Activated gamma-delta T cell treated with anti-CD3 and anti-CD28 coated beads, Interleukin-2, amount 50 U/mL, for 16 hours (primary cell): ENCODE results near the gene KRT76.
"Not testable (repeated sequence)": the region's sequence is repeated elsewhere in the genome, so short reads cannot be mapped to it uniquely, and the experiment has no call there.

Experiments
- DNase-seq: peaks from one replicate; pipeline ENCODE4 v3.0.0-alpha.2; 2020; ENCODE audit warnings: low read depth

KRT76 gene

GRCh38 chr12:52797529-52797894, 20.4 kb upstream of the KRT76 start:
- no peak for DNase-seq

GRCh38 chr12:52796839-52797528, 19.8 kb upstream of the KRT76 start:
- DNase-seq = no peak

DNA sequence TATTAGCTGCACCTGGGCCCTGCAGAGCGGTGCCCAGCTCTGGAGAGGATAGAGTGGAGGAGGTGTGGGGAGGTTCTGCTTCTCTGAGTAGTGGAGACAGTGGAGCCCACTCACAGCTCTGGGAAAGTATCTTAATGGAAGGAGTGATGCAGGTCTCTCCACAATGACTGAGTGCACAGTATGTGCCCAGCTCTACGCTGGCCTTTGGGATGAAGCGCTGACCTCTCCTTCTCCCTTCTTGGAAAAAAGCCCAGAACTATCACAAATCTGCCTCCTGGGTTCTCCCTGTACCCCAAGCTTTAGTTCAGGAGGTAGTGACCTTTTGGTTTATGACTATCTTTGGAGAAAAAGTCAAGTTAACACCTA, 19.3 kb upstream of the KRT76 start:
- no peak for DNase-seq

- DNase-seq = no peak
Measured at GRCh38 chr12:52795694-52796428, 18.7 kb upstream of the KRT76 start, which contains the start of gene KRT3. TSS of gene KRT3 (minus strand) at chr12:52796117. CDS start at chr12:52796042, 75 bp downstream.

GRCh38 chr12:52795332-52795674, 18.2 kb upstream of the KRT76 start:
- DNase-seq = not testable (repeated sequence)

DNA sequence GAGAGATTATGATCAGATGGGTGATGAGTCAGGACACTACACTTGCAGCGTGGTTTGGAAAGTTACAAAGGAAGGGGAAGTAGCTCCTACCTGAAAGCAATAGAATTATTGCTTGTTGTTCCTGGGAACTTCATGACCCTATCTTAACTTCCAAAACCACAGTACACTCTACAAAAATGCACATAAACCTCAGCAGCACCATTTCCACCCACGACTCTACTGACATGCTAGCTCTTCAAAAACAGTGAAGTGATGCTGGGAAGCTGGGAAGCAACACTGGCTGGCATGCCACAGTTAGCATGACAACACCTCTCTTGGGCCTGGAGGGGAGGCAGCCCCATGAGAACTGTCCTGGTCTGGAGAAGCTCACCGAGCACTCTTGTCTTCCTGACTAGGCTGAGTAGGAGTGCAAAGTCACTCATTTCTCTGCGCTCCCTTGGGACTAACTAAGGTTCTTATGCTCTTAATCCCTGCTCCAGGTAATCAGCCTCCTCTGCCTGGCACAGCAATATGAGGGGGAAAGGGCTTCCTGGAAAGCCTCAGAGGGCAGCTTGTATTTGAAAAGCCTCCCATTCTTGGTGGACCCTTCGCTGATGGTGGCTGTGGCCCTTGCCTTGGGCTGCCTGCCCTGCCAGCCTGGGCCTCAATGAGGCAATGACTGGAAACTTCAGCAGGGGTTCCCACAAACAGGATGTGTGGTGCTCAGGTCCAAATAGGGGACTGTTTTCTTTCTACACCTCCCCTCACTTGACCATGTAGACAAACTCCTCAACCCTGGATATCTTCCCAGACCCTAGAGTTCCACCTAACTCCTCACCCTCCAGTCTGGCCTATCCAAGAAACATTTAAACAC, 17.6 kb upstream of the KRT76 start:
- DNase-seq = no peak

DNA sequence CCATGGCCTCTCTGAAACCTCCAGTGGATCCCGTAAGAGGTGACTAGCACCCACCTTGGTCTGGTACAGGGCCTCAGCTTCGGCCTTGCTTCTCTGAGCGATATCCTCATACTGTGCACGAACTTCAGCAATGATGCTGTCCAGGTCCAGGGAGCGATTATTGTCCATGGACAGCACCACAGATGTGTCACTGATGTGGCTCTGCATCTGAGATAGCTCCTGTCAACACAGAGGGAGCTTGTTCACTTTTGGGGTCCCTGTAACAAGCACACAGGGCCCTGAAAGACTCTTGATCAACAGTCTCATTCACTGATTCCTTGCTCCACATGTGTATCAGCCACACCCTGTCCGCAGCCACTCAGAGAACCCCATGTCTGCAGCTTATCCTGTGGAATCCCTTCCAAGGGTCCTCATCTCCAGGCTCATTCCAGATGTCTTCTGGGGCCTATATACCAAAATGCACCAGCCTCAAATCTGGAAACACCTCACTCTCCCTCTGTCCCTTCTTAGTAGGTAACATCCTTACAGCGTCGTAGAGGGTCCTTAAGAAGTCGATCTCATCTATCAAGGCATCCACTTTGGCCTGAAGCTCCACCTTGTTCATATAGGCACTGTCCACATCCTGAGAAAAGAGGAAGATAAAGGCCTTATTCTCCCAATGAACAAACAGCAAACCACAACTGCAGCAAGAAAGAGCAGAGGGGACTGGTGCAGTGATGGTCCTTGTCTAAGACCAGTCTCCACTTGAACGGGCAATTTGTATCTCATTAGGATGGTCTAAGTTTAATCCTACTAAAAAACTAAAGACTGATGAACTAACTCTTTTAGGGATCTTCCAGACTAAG, 15.3 kb upstream of the KRT76 start:
- DNase-seq = no peak

- no peak for DNase-seq
Measured at GRCh38 chr12:52791271-52792184, 14.4 kb upstream of the KRT76 start.

GRCh38 chr12:52790427-52791270, 13.5 kb upstream of the KRT76 start:
- DNase-seq = no peak

DNA sequence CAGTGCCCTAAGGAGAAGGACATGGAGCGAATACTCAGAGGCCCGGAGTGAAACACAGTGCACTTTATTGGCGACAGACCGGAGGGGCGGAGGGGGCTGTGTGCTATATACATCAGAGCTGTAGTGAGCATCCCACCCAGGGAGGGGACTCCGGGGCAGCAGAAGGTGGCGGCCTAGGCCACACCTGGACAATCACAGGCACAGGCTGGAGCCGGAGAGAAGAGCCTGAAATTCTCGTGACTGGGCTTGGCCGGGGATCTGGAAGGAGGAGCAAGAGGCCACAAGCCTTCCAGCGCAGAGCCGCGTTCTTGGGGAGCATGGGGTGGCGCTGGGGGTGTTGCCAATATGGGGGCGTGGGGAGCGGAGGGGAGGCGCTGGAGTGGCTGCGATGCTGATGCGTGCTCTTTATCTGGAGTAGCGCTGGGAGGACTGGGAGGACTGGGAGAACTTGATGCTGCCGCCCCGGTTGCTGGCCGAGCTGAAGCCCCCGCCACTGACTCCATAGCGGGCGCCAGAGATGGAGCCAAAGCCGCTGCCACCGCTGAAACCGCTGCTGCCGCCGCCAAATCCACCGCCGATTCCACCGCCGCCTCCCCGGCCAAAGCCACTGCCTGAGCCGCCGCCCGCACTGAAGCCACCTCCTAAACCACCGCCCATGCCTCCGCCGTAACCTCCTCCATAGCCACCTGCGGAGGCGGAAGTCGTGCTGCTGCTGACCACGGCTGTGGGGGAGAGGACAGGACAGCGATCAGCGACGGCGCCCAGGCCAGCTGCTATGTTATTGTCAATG, 12.7 kb upstream of the KRT76 start:
- no peak for DNase-seq

- DNase-seq = no peak
Measured at GRCh38 chr12:52788876-52789636, 11.9 kb upstream of the KRT76 start.

- no peak for DNase-seq
Measured at GRCh38 chr12:52788192-52788875, 11.2 kb upstream of the KRT76 start.

GRCh38 chr12:52787324-52788191, 10.4 kb upstream of the KRT76 start:
- DNase-seq = no peak

GRCh38 chr12:52784909-52785308, 7.8 kb upstream of the KRT76 start:
- DNase-seq = no peak

DNA sequence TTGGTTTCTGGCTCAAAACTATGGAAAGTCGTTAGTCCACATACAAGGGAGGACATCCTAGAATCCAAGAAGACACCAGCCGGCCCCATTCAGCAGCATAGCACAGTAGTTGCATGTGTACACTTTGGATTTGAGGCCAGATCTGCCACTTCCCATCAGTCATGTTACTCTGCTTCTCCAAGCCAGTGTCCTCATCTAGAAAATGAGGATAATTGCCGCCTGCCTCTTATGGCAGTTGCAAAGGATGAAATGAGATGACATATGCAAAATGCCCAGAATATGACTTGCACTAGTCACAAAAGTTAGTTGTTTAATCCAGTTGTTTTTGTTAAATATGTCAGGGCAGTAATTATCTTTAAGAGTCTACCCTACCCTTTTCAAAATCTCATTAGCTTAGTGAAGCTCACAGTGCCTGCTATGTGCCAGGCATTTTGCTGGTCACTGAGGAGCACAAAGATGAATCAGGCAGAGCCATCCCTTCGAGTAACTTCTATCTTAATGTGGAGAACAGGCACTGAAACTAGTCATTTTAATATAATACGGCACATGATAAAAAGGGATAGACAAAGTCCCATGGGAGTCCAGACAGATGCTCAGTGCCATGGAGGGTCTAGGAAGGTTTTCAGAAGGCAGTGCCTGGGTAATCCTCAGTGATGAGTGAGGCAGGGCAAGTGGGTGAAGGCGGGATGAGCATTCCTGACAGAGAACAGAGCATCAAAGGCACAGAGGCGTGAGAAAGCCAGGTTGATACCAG, 6.6 kb upstream of the KRT76 start:
- DNase-seq = no peak

DNA sequence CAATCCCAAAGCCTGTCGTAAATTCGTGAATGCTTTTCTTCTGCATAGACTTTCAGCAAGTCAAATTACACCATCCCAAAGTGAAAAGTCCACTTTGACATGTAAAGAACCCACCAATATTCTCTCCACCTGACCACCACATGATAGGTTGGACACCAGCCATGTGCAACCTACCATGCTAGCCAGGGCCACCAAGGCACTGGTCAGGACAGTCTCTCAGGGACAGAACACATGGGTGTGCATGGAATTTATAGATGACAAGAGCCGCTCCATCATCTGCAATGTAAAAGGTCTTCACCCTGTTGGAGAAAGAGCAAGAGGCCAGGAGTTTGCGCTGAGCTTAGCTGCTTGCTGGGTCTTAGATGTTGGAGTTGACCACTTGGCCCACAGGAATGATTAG, 5.4 kb upstream of the KRT76 start:
- no peak for DNase-seq
